ENCODE results near the gene FAM76B. TPM values are rescaled to one million over a fixed set of nuclear protein-coding genes. Genes with fewer than 3 reads are reported as not detected.
"Not testable (repeated sequence)": the region's sequence is repeated elsewhere in the genome, so short reads cannot be mapped to it uniquely, and the experiment has no call there.

FAM76B gene
- total and polyA plus RNA-seq, 8 donors = 4.0 to 207 (median 33.6) TPM

GRCh38 chr11:95827696-95828095, 38.1 kb upstream of the FAM76B start:
- peaks cover 8 to 82% (median 77%) of the 10 kb centered on the region in 4 donors for H3K36me3 ChIP-seq
- no peaks in the 10 kb centered on the region for H3K27me3 ChIP-seq
- intact Hi-C loops (cut with DNase I; ENCODE audit: low total_unique reads) = no loop called here
- no peak for DNase-seq
- WGBS, 5 donors = 82 to 94% (median 92%) methylated on average over 4 of the region's 4 CpGs
- no peak overlapping the region for H3K4me3 ChIP-seq
- H3K27ac ChIP-seq = no peak overlapping the region
- no peaks in the 10 kb centered on the region for H3K9me3 ChIP-seq
- TF ChIP-seq POLR2A (IDR thresholded peaks at IDR 0.05) (no peak), CTCF (IDR thresholded peaks at IDR 0.05) (no peak), POLR2AphosphoS5 (IDR thresholded peaks at IDR 0.05) (no peak)
- H3K4me1 ChIP-seq = peaks cover 0 to 5% (median under 1%) of the 10 kb centered on the region in 4 donors

GRCh38 chr11:95821640-95822039, 32.1 kb upstream of the FAM76B start:
- WGBS, 5 donors = 30 to 46% (median 41%) methylated on average over 2 of the region's 2 CpGs
- no peak overlapping the region for H3K27ac ChIP-seq
- intact Hi-C loops (cut with DNase I; ENCODE audit: low total_unique reads) = no loop called here
- H3K9me3 ChIP-seq = no peaks in the 10 kb centered on the region
- no peaks in the 10 kb centered on the region for H3K27me3 ChIP-seq
- DNase-seq = peak in 1 of 2 donors; percentile 29
- TF ChIP-seq EP300 (IDR thresholded peaks at IDR 0.05) (no peak), CTCF (IDR thresholded peaks at IDR 0.05) (no peak)
- peaks cover 7 to 69% (median 55%) of the 10 kb centered on the region in 4 donors for H3K36me3 ChIP-seq
- no peaks in the 10 kb centered on the region for H3K4me1 ChIP-seq
- H3K4me3 ChIP-seq = no peak overlapping the region

- TF ChIP-seq POLR2A (IDR thresholded peaks at IDR 0.05) (no peak), EP300 (IDR thresholded peaks at IDR 0.05) (no peak), POLR2AphosphoS5 (IDR thresholded peaks at IDR 0.05) (no peak), CTCF (IDR thresholded peaks at IDR 0.05) (no peak)
- 92 to 100% (median 95%) methylated on average over 2 of the region's 2 CpGs for WGBS, 5 donors
- no peaks in the 10 kb centered on the region for H3K9me3 ChIP-seq
- DNase-seq = no peak
- H3K36me3 ChIP-seq = peaks cover 13 to 52% (median 40%) of the 10 kb centered on the region in 4 donors
- H3K27me3 ChIP-seq = no peaks in the 10 kb centered on the region
- H3K4me3 ChIP-seq = no peak overlapping the region
- H3K4me1 ChIP-seq = no peaks in the 10 kb centered on the region
- no peak overlapping the region for H3K27ac ChIP-seq
- intact Hi-C loops (cut with DNase I; ENCODE audit: low total_unique reads) = no loop called here
Observed at GRCh38 chr11:95816037-95816436, 26.5 kb upstream of the FAM76B start.

- intact Hi-C loops (cut with DNase I; ENCODE audit: low total_unique reads) = not testable (repeated sequence)
Observed at GRCh38 chr11:95811052-95811451, 21.5 kb upstream of the FAM76B start.

GRCh38 chr11:95806464-95806863, 16.9 kb upstream of the FAM76B start:
- DNase-seq; H3K4me1 ChIP-seq; H3K9me3 ChIP-seq; intact Hi-C loops (cut with DNase I; ENCODE audit: low total_unique reads); H3K27me3 ChIP-seq; H3K27ac ChIP-seq; H3K4me3 ChIP-seq: not testable (repeated sequence)
- H3K36me3 ChIP-seq = peaks cover 7 to 33% (median 29%) of the 10 kb centered on the region in 4 donors
- 95 to 100% (median 97%) methylated on average over 4 to 6 of the region's 6 CpGs for WGBS, 5 donors

More at GRCh38 chr11:95811052-95811451, 21.5 kb upstream of the FAM76B start:
- WGBS, 5 donors = 98 to 100% (median 99%) methylated on average over 4 of the region's 4 CpGs
- H3K4me3 ChIP-seq, H3K9me3 ChIP-seq, H3K4me1 ChIP-seq, H3K27me3 ChIP-seq, DNase-seq, H3K27ac ChIP-seq: not testable (repeated sequence)
- peaks cover 12 to 34% (median 28%) of the 10 kb centered on the region in 4 donors for H3K36me3 ChIP-seq

All from stomach (tissue), 9 donors.